Medulla oblongata (tissue), 1 donor: ENCODE data around the gene NELL2.

ENCODE experiments used
- DNase-seq: peaks from one replicate; pipeline ENCODE4 v3.0.0-alpha.2; 2015; ENCODE audit errors: extremely low spot score

The NELL2 gene

GRCh38 chr12:44618946-44619345 lies 257.2 kb downstream of the NELL2 start:
- DNase-seq: no peak

- DNase-seq: no peak
Observed at GRCh38 chr12:44616402-44616801, 259.7 kb downstream of the NELL2 start.

GRCh38 chr12:44611538-44611937 lies 264.6 kb downstream of the NELL2 start:
- DNase-seq: no peak

GRCh38 chr12:44603701-44604100 lies 272.4 kb downstream of the NELL2 start:
- no peak for DNase-seq

GRCh38 chr12:44592626-44593025 lies 283.5 kb downstream of the NELL2 start:
- DNase-seq: no peak

- DNase-seq: no peak
Observed at GRCh38 chr12:44589697-44590096, 286.4 kb downstream of the NELL2 start.

GRCh38 chr12:44588651-44589050 lies 287.5 kb downstream of the NELL2 start:
- DNase-seq: no peak

- DNase-seq: no peak
Observed at GRCh38 chr12:44584625-44585024, 291.5 kb downstream of the NELL2 start.

GRCh38 chr12:44582521-44582920 lies 293.6 kb downstream of the NELL2 start:
- DNase-seq: no peak

- DNase-seq: no peak
Observed at GRCh38 chr12:44581642-44582242, 294.4 kb downstream of the NELL2 start.

- DNase-seq: no peak
Observed at GRCh38 chr12:44574586-44574985, 301.5 kb downstream of the NELL2 start.

GRCh38 chr12:44573723-44574122 lies 302.4 kb downstream of the NELL2 start:
- DNase-seq: no peak

- DNase-seq: peak; percentile 22
Observed at GRCh38 chr12:44571006-44571550, 305.0 kb downstream of the NELL2 start.

- no peak for DNase-seq
Observed at GRCh38 chr12:44570036-44570583, 306.0 kb downstream of the NELL2 start.

- DNase-seq: no peak
Observed at GRCh38 chr12:44565163-44565562, 311.0 kb downstream of the NELL2 start.

- DNase-seq: no peak
Observed at GRCh38 chr12:44563486-44563885, 312.6 kb downstream of the NELL2 start.

- no peak for DNase-seq
Observed at GRCh38 chr12:44558340-44559100, 317.6 kb downstream of the NELL2 start.

- DNase-seq: no peak
Observed at GRCh38 chr12:44555454-44555853, 320.7 kb downstream of the NELL2 start.

- no peak for DNase-seq
Observed at GRCh38 chr12:44551631-44552030, 324.5 kb downstream of the NELL2 start.

- no peak for DNase-seq
Observed at GRCh38 chr12:44550377-44550776, 325.7 kb downstream of the NELL2 start.

- DNase-seq: no peak
Observed at GRCh38 chr12:44546060-44546459, 330.1 kb downstream of the NELL2 start.

- DNase-seq: no peak
Observed at GRCh38 chr12:44544018-44544417, 332.1 kb downstream of the NELL2 start.

GRCh38 chr12:44542716-44543115 lies 333.4 kb downstream of the NELL2 start:
- no peak for DNase-seq
